ENCODE data around the gene RRAS.

Gene RRAS

GRCh38 chr19:49682274-49682673, 42.3 kb upstream of the RRAS start:
- Histone ChIP-seq H3K4me3 (ENCODE audit: low read depth, low read length) (no peak overlapping the region), H3K9me3 (ENCODE audit: control insufficient read depth, insufficient read depth, low read length) (no peaks in the 10 kb centered on the region), H3K36me3 (ENCODE audit: control insufficient read depth, insufficient read depth, low read length) (peaks cover 53% of the 10 kb centered on the region), H3K9ac (ENCODE audit: low read depth, low read length) (no peak overlapping the region), H3K27me3 (ENCODE audit: control insufficient read depth, insufficient read depth, low read length) (no peaks in the 10 kb centered on the region), H3K4me1 (ENCODE audit: control insufficient read depth, insufficient read depth, low read length) (peaks cover 7% of the 10 kb centered on the region)

GRCh38 chr19:49681830-49682229, 41.9 kb upstream of the RRAS start:
- Histone ChIP-seq H3K4me3 (ENCODE audit: low read depth, low read length) (no peak overlapping the region), H3K4me1 (ENCODE audit: control insufficient read depth, insufficient read depth, low read length) (peaks cover 7% of the 10 kb centered on the region), H3K9ac (ENCODE audit: low read depth, low read length) (no peak overlapping the region), H3K9me3 (ENCODE audit: control insufficient read depth, insufficient read depth, low read length) (no peaks in the 10 kb centered on the region), H3K36me3 (ENCODE audit: control insufficient read depth, insufficient read depth, low read length) (peaks cover 51% of the 10 kb centered on the region), H3K27me3 (ENCODE audit: control insufficient read depth, insufficient read depth, low read length) (no peaks in the 10 kb centered on the region)

- peaks cover 7% of the 10 kb centered on the region for H3K4me1 ChIP-seq (ENCODE audit: control insufficient read depth, insufficient read depth, low read length)
- peak overlapping the region; percentile 16 for H3K4me3 ChIP-seq (ENCODE audit: low read depth, low read length)
- H3K27me3 ChIP-seq (ENCODE audit: control insufficient read depth, insufficient read depth, low read length), result no peaks in the 10 kb centered on the region
- H3K9me3 ChIP-seq (ENCODE audit: control insufficient read depth, insufficient read depth, low read length), result no peaks in the 10 kb centered on the region
- H3K36me3 ChIP-seq (ENCODE audit: control insufficient read depth, insufficient read depth, low read length), result peaks cover 42% of the 10 kb centered on the region
- no peak overlapping the region for H3K9ac ChIP-seq (ENCODE audit: low read depth, low read length)
These were observed 40.7 kb upstream of the RRAS start for GRCh38 chr19:49680421-49681351.

GRCh38 chr19:49679771-49680413, 39.9 kb upstream of the RRAS start:
- Histone ChIP-seq H3K9me3 (ENCODE audit: control insufficient read depth, insufficient read depth, low read length) (no peaks in the 10 kb centered on the region), H3K4me1 (ENCODE audit: control insufficient read depth, insufficient read depth, low read length) (peaks cover 7% of the 10 kb centered on the region), H3K4me3 (ENCODE audit: low read depth, low read length) (peak overlapping the region; percentile 16), H3K9ac (ENCODE audit: low read depth, low read length) (no peak overlapping the region), H3K36me3 (ENCODE audit: control insufficient read depth, insufficient read depth, low read length) (peaks cover 34% of the 10 kb centered on the region), H3K27me3 (ENCODE audit: control insufficient read depth, insufficient read depth, low read length) (no peaks in the 10 kb centered on the region)

GRCh38 chr19:49678985-49679770, 39.2 kb upstream of the RRAS start:
- Histone ChIP-seq H3K27me3 (ENCODE audit: control insufficient read depth, insufficient read depth, low read length) (no peaks in the 10 kb centered on the region), H3K36me3 (ENCODE audit: control insufficient read depth, insufficient read depth, low read length) (peaks cover 30% of the 10 kb centered on the region), H3K9me3 (ENCODE audit: control insufficient read depth, insufficient read depth, low read length) (no peaks in the 10 kb centered on the region), H3K9ac (ENCODE audit: low read depth, low read length) (no peak overlapping the region), H3K4me1 (ENCODE audit: control insufficient read depth, insufficient read depth, low read length) (peaks cover 7% of the 10 kb centered on the region), H3K4me3 (ENCODE audit: low read depth, low read length) (no peak overlapping the region)

GRCh38 chr19:49677901-49678674, 38.1 kb upstream of the RRAS start:
- H3K4me3 ChIP-seq (ENCODE audit: low read depth, low read length), result peak overlapping the region; percentile 98
- peaks cover 7% of the 10 kb centered on the region for H3K4me1 ChIP-seq (ENCODE audit: control insufficient read depth, insufficient read depth, low read length)
- peak overlapping the region; percentile 100 for H3K9ac ChIP-seq (ENCODE audit: low read depth, low read length)
- no peaks in the 10 kb centered on the region for H3K9me3 ChIP-seq (ENCODE audit: control insufficient read depth, insufficient read depth, low read length)
- no peaks in the 10 kb centered on the region for H3K27me3 ChIP-seq (ENCODE audit: control insufficient read depth, insufficient read depth, low read length)
- H3K36me3 ChIP-seq (ENCODE audit: control insufficient read depth, insufficient read depth, low read length), result peaks cover 26% of the 10 kb centered on the region

- no peaks in the 10 kb centered on the region for H3K9me3 ChIP-seq (ENCODE audit: control insufficient read depth, insufficient read depth, low read length)
- H3K4me1 ChIP-seq (ENCODE audit: control insufficient read depth, insufficient read depth, low read length), result peaks cover 7% of the 10 kb centered on the region
- H3K27me3 ChIP-seq (ENCODE audit: control insufficient read depth, insufficient read depth, low read length), result no peaks in the 10 kb centered on the region
- peak within 1 kb of the TSS; percentile 100 for H3K9ac ChIP-seq (ENCODE audit: low read depth, low read length)
- H3K36me3 ChIP-seq (ENCODE audit: control insufficient read depth, insufficient read depth, low read length), result peaks cover 21% of the 10 kb centered on the region
- H3K4me3 ChIP-seq (ENCODE audit: low read depth, low read length), result peak within 1 kb of the TSS; percentile 98
These were observed 37.4 kb upstream of the RRAS start, which contains the start of gene PRMT1 for GRCh38 chr19:49677231-49677900. Gene PRMT1, plus strand, starts transcription at chr19:49677271. Its CDS starts 10 bp downstream, at chr19:49677281.

GRCh38 chr19:49676784-49677230, 36.9 kb upstream of the RRAS start:
- Histone ChIP-seq H3K27me3 (ENCODE audit: control insufficient read depth, insufficient read depth, low read length) (no peaks in the 10 kb centered on the region), H3K9ac (ENCODE audit: low read depth, low read length) (peak overlapping the region; percentile 100), H3K36me3 (ENCODE audit: control insufficient read depth, insufficient read depth, low read length) (peaks cover 15% of the 10 kb centered on the region), H3K9me3 (ENCODE audit: control insufficient read depth, insufficient read depth, low read length) (no peaks in the 10 kb centered on the region), H3K4me1 (ENCODE audit: control insufficient read depth, insufficient read depth, low read length) (peaks cover 7% of the 10 kb centered on the region), H3K4me3 (ENCODE audit: low read depth, low read length) (peak overlapping the region; percentile 98)

GRCh38 chr19:49676136-49676783, 36.3 kb upstream of the RRAS start:
- H3K27me3 ChIP-seq (ENCODE audit: control insufficient read depth, insufficient read depth, low read length), result no peaks in the 10 kb centered on the region
- H3K4me1 ChIP-seq (ENCODE audit: control insufficient read depth, insufficient read depth, low read length), result peaks cover 7% of the 10 kb centered on the region
- H3K9ac ChIP-seq (ENCODE audit: low read depth, low read length), result peak overlapping the region; percentile 99
- peaks cover 11% of the 10 kb centered on the region for H3K36me3 ChIP-seq (ENCODE audit: control insufficient read depth, insufficient read depth, low read length)
- H3K9me3 ChIP-seq (ENCODE audit: control insufficient read depth, insufficient read depth, low read length), result no peaks in the 10 kb centered on the region
- H3K4me3 ChIP-seq (ENCODE audit: low read depth, low read length), result peak overlapping the region; percentile 85

GRCh38 chr19:49672131-49672919, 32.4 kb upstream of the RRAS start:
- H3K4me1 ChIP-seq (ENCODE audit: control insufficient read depth, insufficient read depth, low read length), result no peaks in the 10 kb centered on the region
- peak overlapping the region; percentile 26 for H3K9ac ChIP-seq (ENCODE audit: low read depth, low read length)
- peak overlapping the region; percentile 52 for H3K4me3 ChIP-seq (ENCODE audit: low read depth, low read length)
- no peaks in the 10 kb centered on the region for H3K27me3 ChIP-seq (ENCODE audit: control insufficient read depth, insufficient read depth, low read length)
- peaks cover 24% of the 10 kb centered on the region for H3K36me3 ChIP-seq (ENCODE audit: control insufficient read depth, insufficient read depth, low read length)
- no peaks in the 10 kb centered on the region for H3K9me3 ChIP-seq (ENCODE audit: control insufficient read depth, insufficient read depth, low read length)
